Mesenchymal stem cell (in vitro differentiated cells and primary cell): Measurements from ENCODE around the gene TTC31.
A peak's percentile ranks its signal among the peaks of the same experiment; 100 is the strongest.
"Not testable (repeated sequence)": the region's sequence is repeated elsewhere in the genome, so short reads cannot be mapped to it uniquely, and the experiment has no call there.

Experiments
- DNase-seq: peaks from one replicate; pipeline ENCODE4 v3.0.0-alpha.2; 2013
- H2AFZ ChIP-seq: one replicate; pipeline ENCODE4 v1.6.1; 2013; ENCODE audit warnings: low read depth, mild to moderate bottlenecking, control low read depth, inconsistent platforms, low read length, moderate library complexity
- H2AK5ac ChIP-seq: 2 replicates; pipeline ENCODE4 v1.6.1; 2013; ENCODE audit warnings: low read length, moderate library complexity, mild to moderate bottlenecking, inconsistent platforms; ENCODE audit not compliant: severe bottlenecking
- H2BK120ac ChIP-seq: one replicate; pipeline ENCODE4 v1.6.1; 2013; ENCODE audit warnings: low read depth, mild to moderate bottlenecking, inconsistent platforms, low read length, moderate library complexity
- H2BK12ac ChIP-seq, 2 experiments: one replicate each; pipeline ENCODE4 v1.6.1; 2013; ENCODE audit warnings: inconsistent platforms in 2 of 2, low read length in 2 of 2, mild to moderate bottlenecking in 2 of 2, moderate library complexity in 2 of 2, control low read depth in 1 of 2
- H2BK15ac ChIP-seq: one replicate; pipeline ENCODE4 v1.6.1; 2013; ENCODE audit warnings: mild to moderate bottlenecking, low read depth, inconsistent platforms; ENCODE audit not compliant: poor library complexity, severe bottlenecking
- H2BK5ac ChIP-seq: 2 replicates; pipeline ENCODE4 v1.6.1; 2013; ENCODE audit warnings: low read depth, mild to moderate bottlenecking, low read length, control low read depth, inconsistent platforms; ENCODE audit not compliant: poor library complexity, severe bottlenecking
- H3K14ac ChIP-seq, 2 experiments: one replicate each; pipeline ENCODE4 v1.6.1; 2013; ENCODE audit warnings: inconsistent platforms in 2 of 2, low read length in 2 of 2, control low read depth in 1 of 2, mild to moderate bottlenecking in 1 of 2, moderate library complexity in 1 of 2
- H3K18ac ChIP-seq, 2 experiments: one replicate each; pipeline ENCODE4 v1.6.1; 2013; ENCODE audit warnings: inconsistent platforms in 2 of 2, low read length in 2 of 2, control low read depth in 1 of 2, low read depth in 1 of 2, mild to moderate bottlenecking in 1 of 2
- H3K23ac ChIP-seq, 2 experiments: one replicate each; pipeline ENCODE4 v1.6.1; 2013; ENCODE audit warnings: inconsistent platforms in 2 of 2, low read length in 2 of 2, mild to moderate bottlenecking in 2 of 2, moderate library complexity in 2 of 2, control low read depth in 1 of 2
- H3K27ac ChIP-seq: 2 replicates; pipeline ENCODE4 v1.5.1; 2013; ENCODE audit warnings: mild to moderate bottlenecking, moderate library complexity, low read length, control low read depth, inconsistent platforms; ENCODE audit not compliant: poor library complexity, severe bottlenecking
- H3K27me3 ChIP-seq, 2 experiments: 2 replicates each; pipeline versions ENCODE4 v1.6.1 to v1.7.0; 2013; ENCODE audit warnings: low read length in 2 of 2, mild to moderate bottlenecking in 2 of 2, moderate library complexity in 2 of 2, control low read depth in 1 of 2, inconsistent platforms in 1 of 2; ENCODE audit not compliant: control insufficient read depth in 1 of 2, insufficient read depth in 1 of 2
- H3K36me3 ChIP-seq, 2 experiments: 2 replicates each; pipeline versions ENCODE4 v1.6.1 to v1.7.0; 2013; ENCODE audit warnings: low read length in 2 of 2, control low read depth in 1 of 2, inconsistent platforms in 1 of 2, low read depth in 1 of 2, mild to moderate bottlenecking in 1 of 2; ENCODE audit not compliant: insufficient read depth in 2 of 2, control insufficient read depth in 1 of 2
- H3K4ac ChIP-seq, 2 experiments: one replicate each; pipeline ENCODE4 v1.6.1; 2013; ENCODE audit warnings: inconsistent platforms in 2 of 2, low read length in 2 of 2, mild to moderate bottlenecking in 2 of 2, moderate library complexity in 2 of 2, control low read depth in 1 of 2, low read depth in 1 of 2
- H3K4me1 ChIP-seq: 2 replicates; pipeline ENCODE4 v1.6.1; 2013; ENCODE audit warnings: low read depth, low read length, control low read depth; ENCODE audit not compliant: control insufficient read depth, insufficient read depth
- H3K4me2 ChIP-seq: 2 replicates; pipeline ENCODE4 v1.6.1; 2013; ENCODE audit warnings: low read length, mild to moderate bottlenecking, inconsistent platforms; ENCODE audit not compliant: poor library complexity, severe bottlenecking
- H3K4me3 ChIP-seq, 2 experiments: 2 replicates each; pipeline versions ENCODE4 v1.5.1 to v1.7.0; 2013; ENCODE audit warnings: low read length in 2 of 2, mild to moderate bottlenecking in 2 of 2, control low read depth in 1 of 2, low read depth in 1 of 2; ENCODE audit not compliant: insufficient read depth in 1 of 2
- H3K79me1 ChIP-seq: replicated peaks from 2 replicates; pipeline ENCODE4 v1.6.1; 2013; ENCODE audit warnings: mild to moderate bottlenecking, control low read depth, low read length, inconsistent platforms; ENCODE audit not compliant: poor library complexity, severe bottlenecking
- H3K9ac ChIP-seq: 2 replicates; pipeline ENCODE4 v1.7.0; 2013; ENCODE audit warnings: mild to moderate bottlenecking, low read length, moderate library complexity
- H3K9me3 ChIP-seq: 2 replicates; pipeline ENCODE4 v1.7.0; 2013; ENCODE audit warnings: mild to moderate bottlenecking, low read length; ENCODE audit not compliant: control insufficient read depth
- H4K8ac ChIP-seq: one replicate; pipeline ENCODE4 v1.6.1; 2013; ENCODE audit warnings: inconsistent platforms, mild to moderate bottlenecking, low read length, moderate library complexity
- H4K91ac ChIP-seq: one replicate; pipeline ENCODE4 v1.6.1; 2013; ENCODE audit warnings: mild to moderate bottlenecking, low read length, inconsistent platforms
- WGBS: methylation state at CpG from one replicate; pipeline ENCODE4 v1.1.7; 2013; ENCODE audit warnings: mixed read lengths; 5-methylcytosine and 5-hydroxymethylcytosine counted together

The TTC31 gene

DNA sequence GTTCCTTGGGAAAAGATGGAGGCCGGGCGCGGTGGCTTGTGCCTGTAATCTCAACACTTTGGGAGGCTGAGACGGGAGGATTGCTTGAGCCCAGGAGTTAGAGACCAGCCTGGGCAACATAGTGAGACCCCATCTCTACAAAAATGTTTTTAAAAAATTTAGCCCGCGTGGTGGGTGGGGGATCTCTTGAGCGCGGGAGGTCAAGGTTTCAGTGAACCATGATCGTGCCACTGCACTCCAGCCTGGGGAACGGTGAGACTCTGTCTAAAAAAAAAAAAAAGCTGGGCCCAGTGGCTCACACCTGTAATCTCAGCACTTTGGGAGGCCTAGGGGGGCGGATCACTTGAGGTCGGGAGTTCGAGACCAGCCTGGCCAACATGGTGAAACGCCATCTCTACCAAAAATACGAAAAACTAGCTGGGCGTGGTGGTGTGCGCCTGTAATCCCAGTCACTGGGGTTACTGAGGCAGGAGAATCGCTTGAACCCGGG, 839 bp downstream of the TTC31 start:
- H2BK12ac ChIP-seq, DNase-seq, H2BK120ac ChIP-seq, H3K27ac ChIP-seq, H3K4ac ChIP-seq, H3K18ac ChIP-seq, H3K9me3 ChIP-seq, H2AK5ac ChIP-seq, H2BK15ac ChIP-seq, H4K91ac ChIP-seq, H3K14ac ChIP-seq, H3K23ac ChIP-seq, H4K8ac ChIP-seq, H3K27me3 ChIP-seq, H2BK5ac ChIP-seq, H2AFZ ChIP-seq: not testable (repeated sequence)
- Histone ChIP-seq H3K36me3 (peaks cover 14 to 51% of the 10 kb centered on the region in 2 experiments), H3K4me3 (peak overlapping the region; percentile 82 to 93), H3K4me2 (peak overlapping the region; percentile 98), H3K4me1 (peaks cover 18% of the 10 kb centered on the region), H3K79me1 (peaks cover 28% of the 10 kb centered on the region), H3K9ac (peak overlapping the region; percentile 94)
- 89% methylated on average over 19 of the region's 19 CpGs for WGBS

GRCh38 chr2:74486141-74486540, 3.3 kb downstream of the TTC31 start:
- Histone ChIP-seq H3K4me3 (no peak overlapping the region), H4K8ac (no peak overlapping the region), H2AFZ (no peak overlapping the region), H2AK5ac (no peak overlapping the region), H2BK5ac (no peak overlapping the region), H3K36me3 (peaks cover 26 to 50% of the 10 kb centered on the region in 2 experiments), H2BK15ac (no peak overlapping the region), H3K4ac (no peak overlapping the region), H2BK12ac (no peak overlapping the region), H3K4me2 (no peak overlapping the region), H3K9me3 (no peaks in the 10 kb centered on the region), H3K27ac (no peak overlapping the region), H4K91ac (no peak overlapping the region), H3K14ac (no peak overlapping the region), H2BK120ac (no peak overlapping the region), H3K23ac (no peak overlapping the region), H3K4me1 (peaks cover 12% of the 10 kb centered on the region), H3K9ac (no peak overlapping the region), H3K27me3 (no peaks in the 10 kb centered on the region), H3K79me1 (peaks cover 21% of the 10 kb centered on the region), H3K18ac (no peak overlapping the region)
- DNase-seq: no peak
- 100% methylated on average over 2 of the region's 2 CpGs for WGBS

DNA sequence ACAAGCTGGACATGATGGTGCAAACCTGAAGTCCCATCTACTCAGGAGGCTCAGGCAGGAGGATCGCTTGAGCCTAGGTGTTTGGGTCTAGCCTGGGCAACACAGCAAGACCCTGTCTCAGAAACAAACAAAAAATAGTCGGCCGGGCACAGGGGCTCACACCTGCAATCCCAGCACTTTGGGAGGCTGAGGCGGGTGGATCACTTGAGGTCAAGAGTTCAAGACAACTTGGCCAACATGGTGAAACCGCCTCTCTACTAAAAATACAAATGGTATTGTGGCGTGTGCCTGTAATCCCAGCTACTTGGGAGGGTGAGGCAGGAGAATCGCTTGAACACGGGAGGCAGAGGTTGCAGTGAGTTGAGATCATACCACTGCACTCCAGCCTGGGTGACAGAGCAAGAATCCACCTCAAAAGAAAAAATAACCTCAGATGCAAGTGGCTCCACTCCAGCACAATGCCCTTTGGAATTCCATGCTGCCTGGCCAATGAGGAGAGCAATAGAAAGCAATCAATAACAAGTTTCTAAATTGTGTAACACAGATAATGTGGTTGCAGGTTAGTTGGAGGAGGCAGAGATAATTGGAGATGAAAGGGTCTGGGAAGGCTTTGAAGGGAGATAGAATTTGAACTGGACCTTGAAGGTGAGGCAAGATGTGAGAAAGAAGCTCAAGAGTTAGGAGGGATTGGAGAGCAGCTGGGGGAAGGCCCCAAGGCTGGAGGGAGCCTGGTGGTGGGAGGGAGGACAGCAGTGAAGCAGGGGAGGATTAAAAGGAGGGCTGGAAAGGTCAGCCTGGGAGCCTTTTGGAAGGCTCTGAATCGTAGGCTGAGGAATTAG, 6.0 kb downstream of the TTC31 start:
- no peak overlapping the region for H2BK15ac ChIP-seq
- H3K4me3 ChIP-seq: no peak overlapping the region
- WGBS: 90% methylated on average over 8 of the region's 9 CpGs
- no peak overlapping the region for H3K4ac ChIP-seq
- H4K91ac ChIP-seq: no peak overlapping the region
- H3K4me2 ChIP-seq: no peak overlapping the region
- no peak overlapping the region for H2BK120ac ChIP-seq
- peaks cover 50 to 75% of the 10 kb centered on the region in 2 experiments for H3K36me3 ChIP-seq
- H3K27me3 ChIP-seq: no peaks in the 10 kb centered on the region
- no peaks in the 10 kb centered on the region for H3K4me1 ChIP-seq
- H3K14ac ChIP-seq: no peak overlapping the region
- no peak overlapping the region for H3K27ac ChIP-seq
- H3K79me1 ChIP-seq: peaks cover 15% of the 10 kb centered on the region
- H2AFZ ChIP-seq: no peak overlapping the region
- no peak overlapping the region for H2BK5ac ChIP-seq
- peak overlapping the region; percentile 55 for H3K9ac ChIP-seq
- no peaks in the 10 kb centered on the region for H3K9me3 ChIP-seq
- no peak overlapping the region for H2BK12ac ChIP-seq
- no peak overlapping the region for H3K23ac ChIP-seq
- no peak overlapping the region for H2AK5ac ChIP-seq
- H3K18ac ChIP-seq: no peak overlapping the region
- no peak overlapping the region for H4K8ac ChIP-seq
- DNase-seq: no peak

GRCh38 chr2:74489906-74490305, 7.0 kb downstream of the TTC31 start:
- H2AFZ ChIP-seq: no peak overlapping the region
- no peak overlapping the region for H3K4me3 ChIP-seq
- H2BK120ac ChIP-seq: no peak overlapping the region
- H2BK15ac ChIP-seq: no peak overlapping the region
- H2BK12ac ChIP-seq: no peak overlapping the region
- peaks cover 15% of the 10 kb centered on the region for H3K79me1 ChIP-seq
- no peak for DNase-seq
- H3K27ac ChIP-seq: no peak overlapping the region
- no peak overlapping the region for H3K4ac ChIP-seq
- no peak overlapping the region for H3K9ac ChIP-seq
- no peak overlapping the region for H3K23ac ChIP-seq
- 97% methylated on average over 9 of the region's 9 CpGs for WGBS
- H3K27me3 ChIP-seq: no peaks in the 10 kb centered on the region
- no peak overlapping the region for H4K91ac ChIP-seq
- no peak overlapping the region for H3K4me2 ChIP-seq
- H2BK5ac ChIP-seq: no peak overlapping the region
- H3K18ac ChIP-seq: no peak overlapping the region
- H3K4me1 ChIP-seq: no peaks in the 10 kb centered on the region
- H3K9me3 ChIP-seq: no peaks in the 10 kb centered on the region
- peaks cover 50 to 83% of the 10 kb centered on the region in 2 experiments for H3K36me3 ChIP-seq
- H2AK5ac ChIP-seq: no peak overlapping the region
- H3K14ac ChIP-seq: no peak overlapping the region
- H4K8ac ChIP-seq: no peak overlapping the region
